ENCODE data around the gene TMEM25.

TMEM25 gene

GRCh38 chr11:118524757-118525470 lies 6.1 kb upstream of the TMEM25 start:
- no peaks in the 10 kb centered on the region for H3K9me3 Mint-ChIP-seq
- H3K4me3 Mint-ChIP-seq = no peak overlapping the region
- peaks cover 37% of the 10 kb centered on the region for H3K36me3 Mint-ChIP-seq (ENCODE audit: low read depth)
- no peaks in the 10 kb centered on the region for H3K27me3 Mint-ChIP-seq (ENCODE audit: low read depth)
- peak overlapping the region; percentile 26 for H3K27ac Mint-ChIP-seq
- H3K4me1 Mint-ChIP-seq (ENCODE audit: low read depth) = peaks cover 17% of the 10 kb centered on the region

GRCh38 chr11:118526688-118527087 lies 4.3 kb upstream of the TMEM25 start:
- no peak overlapping the region for H3K27ac Mint-ChIP-seq
- no peak overlapping the region for H3K4me3 Mint-ChIP-seq
- no peaks in the 10 kb centered on the region for H3K9me3 Mint-ChIP-seq
- H3K27me3 Mint-ChIP-seq (ENCODE audit: low read depth) = no peaks in the 10 kb centered on the region
- H3K4me1 Mint-ChIP-seq (ENCODE audit: low read depth) = peaks cover 27% of the 10 kb centered on the region
- peaks cover 29% of the 10 kb centered on the region for H3K36me3 Mint-ChIP-seq (ENCODE audit: low read depth)

- H3K27me3 Mint-ChIP-seq (ENCODE audit: low read depth) = no peaks in the 10 kb centered on the region
- H3K9me3 Mint-ChIP-seq = no peaks in the 10 kb centered on the region
- peaks cover 30% of the 10 kb centered on the region for H3K4me1 Mint-ChIP-seq (ENCODE audit: low read depth)
- H3K27ac Mint-ChIP-seq = no peak within 1 kb of the TSS
- H3K4me3 Mint-ChIP-seq = no peak within 1 kb of the TSS
- peaks cover 24% of the 10 kb centered on the region for H3K36me3 Mint-ChIP-seq (ENCODE audit: low read depth)
Measured at GRCh38 chr11:118527109-118527508, 3.9 kb upstream of the TMEM25 start, which contains the start of gene TTC36. Gene TTC36 (plus strand): TSS chr11:118527474. CDS start chr11:118527495, 21 bp downstream.

GRCh38 chr11:118528511-118528910 lies 2.5 kb upstream of the TMEM25 start:
- Mint-ChIP-seq H3K27ac (no peak overlapping the region), H3K4me3 (no peak overlapping the region), H3K36me3 (ENCODE audit: low read depth) (peaks cover 20% of the 10 kb centered on the region), H3K4me1 (ENCODE audit: low read depth) (peaks cover 27% of the 10 kb centered on the region), H3K9me3 (no peaks in the 10 kb centered on the region), H3K27me3 (ENCODE audit: low read depth) (no peaks in the 10 kb centered on the region)

- Mint-ChIP-seq H3K9me3 (no peaks in the 10 kb centered on the region), H3K27ac (peak overlapping the region; percentile 83), H3K4me1 (ENCODE audit: low read depth) (peaks cover 24% of the 10 kb centered on the region), H3K27me3 (ENCODE audit: low read depth) (no peaks in the 10 kb centered on the region), H3K36me3 (ENCODE audit: low read depth) (peaks cover 15% of the 10 kb centered on the region), H3K4me3 (peak overlapping the region; percentile 92)
Measured at GRCh38 chr11:118529584-118530175, 1.3 kb upstream of the TMEM25 start.

GRCh38 chr11:118530180-118530682 lies 761 bp upstream of the TMEM25 start:
- H3K9me3 Mint-ChIP-seq = no peaks in the 10 kb centered on the region
- peak overlapping the region; percentile 92 for H3K4me3 Mint-ChIP-seq
- no peaks in the 10 kb centered on the region for H3K27me3 Mint-ChIP-seq (ENCODE audit: low read depth)
- H3K27ac Mint-ChIP-seq = peak overlapping the region; percentile 83
- peaks cover 13% of the 10 kb centered on the region for H3K36me3 Mint-ChIP-seq (ENCODE audit: low read depth)
- peaks cover 24% of the 10 kb centered on the region for H3K4me1 Mint-ChIP-seq (ENCODE audit: low read depth)

- Mint-ChIP-seq H3K9me3 (no peaks in the 10 kb centered on the region), H3K27ac (peak overlapping the region; percentile 77), H3K4me1 (ENCODE audit: low read depth) (peaks cover 24% of the 10 kb centered on the region), H3K36me3 (ENCODE audit: low read depth) (peaks cover 11% of the 10 kb centered on the region), H3K4me3 (peak overlapping the region; percentile 92), H3K27me3 (ENCODE audit: low read depth) (no peaks in the 10 kb centered on the region)
Measured at GRCh38 chr11:118531597-118532084, 649 bp downstream of the TMEM25 start.

- H3K27ac Mint-ChIP-seq = peak overlapping the region; percentile 77
- H3K9me3 Mint-ChIP-seq = no peaks in the 10 kb centered on the region
- peak overlapping the region; percentile 92 for H3K4me3 Mint-ChIP-seq
- H3K4me1 Mint-ChIP-seq (ENCODE audit: low read depth) = peaks cover 24% of the 10 kb centered on the region
- H3K27me3 Mint-ChIP-seq (ENCODE audit: low read depth) = no peaks in the 10 kb centered on the region
- peaks cover 10% of the 10 kb centered on the region for H3K36me3 Mint-ChIP-seq (ENCODE audit: low read depth)
Measured at GRCh38 chr11:118532091-118532490, 1.1 kb downstream of the TMEM25 start.

GRCh38 chr11:118532852-118533768 lies 2.1 kb downstream of the TMEM25 start:
- Mint-ChIP-seq H3K4me1 (ENCODE audit: low read depth) (peaks cover 25% of the 10 kb centered on the region), H3K27ac (no peak overlapping the region), H3K9me3 (no peaks in the 10 kb centered on the region), H3K36me3 (ENCODE audit: low read depth) (peaks cover 2% of the 10 kb centered on the region), H3K27me3 (ENCODE audit: low read depth) (no peaks in the 10 kb centered on the region), H3K4me3 (no peak overlapping the region)

- Mint-ChIP-seq H3K27me3 (ENCODE audit: low read depth) (no peaks in the 10 kb centered on the region), H3K4me3 (no peak overlapping the region), H3K27ac (no peak overlapping the region), H3K9me3 (no peaks in the 10 kb centered on the region), H3K36me3 (ENCODE audit: low read depth) (peaks cover 2% of the 10 kb centered on the region), H3K4me1 (ENCODE audit: low read depth) (peaks cover 23% of the 10 kb centered on the region)
Measured at GRCh38 chr11:118533769-118534729, 3.1 kb downstream of the TMEM25 start.

GRCh38 chr11:118535261-118535660 lies 4.3 kb downstream of the TMEM25 start:
- Mint-ChIP-seq H3K9me3 (no peaks in the 10 kb centered on the region), H3K36me3 (ENCODE audit: low read depth) (no peaks in the 10 kb centered on the region), H3K4me1 (ENCODE audit: low read depth) (peaks cover 11% of the 10 kb centered on the region), H3K4me3 (no peak overlapping the region), H3K27ac (no peak overlapping the region), H3K27me3 (ENCODE audit: low read depth) (no peaks in the 10 kb centered on the region)

- Mint-ChIP-seq H3K4me1 (ENCODE audit: low read depth) (peaks cover 4% of the 10 kb centered on the region), H3K4me3 (no peak overlapping the region), H3K9me3 (no peaks in the 10 kb centered on the region), H3K36me3 (ENCODE audit: low read depth) (no peaks in the 10 kb centered on the region), H3K27ac (no peak overlapping the region), H3K27me3 (ENCODE audit: low read depth) (no peaks in the 10 kb centered on the region)
Measured at GRCh38 chr11:118536726-118537125, 5.7 kb downstream of the TMEM25 start.

GRCh38 chr11:118537409-118537980 lies 6.5 kb downstream of the TMEM25 start:
- Mint-ChIP-seq H3K36me3 (ENCODE audit: low read depth) (no peaks in the 10 kb centered on the region), H3K27me3 (ENCODE audit: low read depth) (no peaks in the 10 kb centered on the region), H3K9me3 (no peaks in the 10 kb centered on the region), H3K4me1 (ENCODE audit: low read depth) (peaks cover 2% of the 10 kb centered on the region), H3K27ac (no peak overlapping the region), H3K4me3 (no peak overlapping the region)
